ENCODE measurements around the gene CRIP1.
A peak's percentile ranks its signal among the peaks of the same experiment; 100 is the strongest.

CRIP1 gene

GRCh38 chr14:105531894-105532623, 45.4 kb downstream of the CRIP1 start:
- Histone ChIP-seq H2AK5ac (ENCODE audit: low read depth, low read length) (no peak overlapping the region), H4K91ac (ENCODE audit: low read depth, low read length, poor library complexity) (no peak overlapping the region), H3K4ac (ENCODE audit: low read length) (no peak overlapping the region), H3K79me1 (ENCODE audit: low read depth, low read length) (peaks cover 4% of the 10 kb centered on the region), H3K9ac (ENCODE audit: low read depth, low read length, poor library complexity) (peak overlapping the region; percentile 60), H3K18ac (ENCODE audit: low read length) (peak overlapping the region; percentile 7), H2BK120ac (ENCODE audit: low read depth, low read length) (no peak overlapping the region), H3K27me3 (ENCODE audit: control insufficient read depth in 3 of 3, insufficient read depth in 3 of 3, low read depth in 1 of 3, low read length in 3 of 3) (peaks cover 0 to 31% (median 11%) of the 10 kb centered on the region in 3 experiments), H3K36me3 (replicated peaks in 1 of 2; ENCODE audit: control insufficient read depth in 2 of 2, insufficient read depth in 2 of 2, low read length in 2 of 2) (no peaks in the 10 kb centered on the region), H2AFZ (ENCODE audit: low read length) (no peak overlapping the region), H3K4me1 (ENCODE audit: control insufficient read depth in 2 of 2, insufficient read depth in 1 of 2, low read depth in 1 of 2, low read length in 2 of 2) (peaks cover 0 to 5% of the 10 kb centered on the region in 2 donors), H2BK12ac (ENCODE audit: low read length) (no peak overlapping the region), H3K23ac (ENCODE audit: low read depth, low read length, poor library complexity) (no peak overlapping the region), H2BK5ac (ENCODE audit: low read length) (no peak overlapping the region), H3K27ac (replicated peaks; ENCODE audit: low read length) (no peak overlapping the region), H3K9me3 (replicated peaks in 1 of 2; ENCODE audit: control insufficient read depth in 2 of 2, insufficient read depth in 1 of 2, low read depth in 1 of 2, low read length in 2 of 2) (peaks cover 0 to 31% of the 10 kb centered on the region in 2 donors), H3K4me2 (ENCODE audit: insufficient read depth, low read length, poor library complexity, severe bottlenecking) (no peak overlapping the region), H4K8ac (ENCODE audit: low read depth, low read length) (no peak overlapping the region), H3K4me3 (ENCODE audit: low read length in 2 of 2) (peak overlapping the region in 1 of 2 donors; percentile 24), H2BK15ac (ENCODE audit: low read length) (no peak overlapping the region), H3K14ac (ENCODE audit: low read length) (no peak overlapping the region)
- DNase-seq (ENCODE audit: low spot score): no peak
- no CpG with 5 or more reads among the region's 19 CpGs for WGBS, 2 donors (ENCODE audit: extremely low coverage in 2 of 2, insufficient read length in 2 of 2, insufficient replicate concordance in 1 of 2)

- Histone ChIP-seq H2BK120ac (ENCODE audit: low read depth, low read length) (no peak overlapping the region), H3K4me3 (ENCODE audit: low read length in 2 of 2) (no peak overlapping the region), H3K9me3 (replicated peaks in 1 of 2; ENCODE audit: control insufficient read depth in 2 of 2, insufficient read depth in 1 of 2, low read depth in 1 of 2, low read length in 2 of 2) (peaks cover 0 to 37% of the 10 kb centered on the region in 2 donors), H3K18ac (ENCODE audit: low read length) (peak overlapping the region; percentile 7), H3K79me1 (ENCODE audit: low read depth, low read length) (peaks cover 4% of the 10 kb centered on the region), H3K9ac (ENCODE audit: low read depth, low read length, poor library complexity) (peak overlapping the region; percentile 44), H4K91ac (ENCODE audit: low read depth, low read length, poor library complexity) (no peak overlapping the region), H3K4ac (ENCODE audit: low read length) (no peak overlapping the region), H2BK12ac (ENCODE audit: low read length) (no peak overlapping the region), H3K4me2 (ENCODE audit: insufficient read depth, low read length, poor library complexity, severe bottlenecking) (no peak overlapping the region), H4K8ac (ENCODE audit: low read depth, low read length) (no peak overlapping the region), H3K36me3 (replicated peaks in 1 of 2; ENCODE audit: control insufficient read depth in 2 of 2, insufficient read depth in 2 of 2, low read length in 2 of 2) (no peaks in the 10 kb centered on the region), H3K23ac (ENCODE audit: low read depth, low read length, poor library complexity) (no peak overlapping the region), H3K14ac (ENCODE audit: low read length) (no peak overlapping the region), H2AK5ac (ENCODE audit: low read depth, low read length) (no peak overlapping the region), H2BK15ac (ENCODE audit: low read length) (no peak overlapping the region), H2BK5ac (ENCODE audit: low read length) (no peak overlapping the region), H3K4me1 (ENCODE audit: control insufficient read depth in 2 of 2, insufficient read depth in 1 of 2, low read depth in 1 of 2, low read length in 2 of 2) (peaks cover 0 to 1% of the 10 kb centered on the region in 2 donors), H2AFZ (ENCODE audit: low read length) (no peak overlapping the region), H3K27me3 (ENCODE audit: control insufficient read depth in 3 of 3, insufficient read depth in 3 of 3, low read depth in 1 of 3, low read length in 3 of 3) (peaks cover 0 to 36% (median 5%) of the 10 kb centered on the region in 3 experiments), H3K27ac (replicated peaks; ENCODE audit: low read length) (no peak overlapping the region)
- no CpG with 5 or more reads among the region's 10 CpGs for whole genome bisulfite sequencing, 2 donors (ENCODE audit: extremely low coverage in 2 of 2, insufficient read length in 2 of 2, insufficient replicate concordance in 1 of 2)
- no peak for DNase-seq (ENCODE audit: low spot score)
These were observed 46.1 kb downstream of the CRIP1 start for GRCh38 chr14:105532735-105533141.

- H3K4ac ChIP-seq (ENCODE audit: low read length): no peak overlapping the region
- no peak overlapping the region for H2AFZ ChIP-seq (ENCODE audit: low read length)
- DNase-seq (ENCODE audit: low spot score): no peak
- H3K36me3 ChIP-seq (replicated peaks in 1 of 2; ENCODE audit: control insufficient read depth in 2 of 2, insufficient read depth in 2 of 2, low read length in 2 of 2): no peaks in the 10 kb centered on the region
- no CpG with 5 or more reads among the region's 9 CpGs for WGBS, 2 donors (ENCODE audit: extremely low coverage in 2 of 2, insufficient read length in 2 of 2, insufficient replicate concordance in 1 of 2)
- H3K4me2 ChIP-seq (ENCODE audit: insufficient read depth, low read length, poor library complexity, severe bottlenecking): no peak overlapping the region
- no peak overlapping the region for H2BK12ac ChIP-seq (ENCODE audit: low read length)
- H3K4me3 ChIP-seq (ENCODE audit: low read length in 2 of 2): peak overlapping the region in 1 of 2 donors; percentile 43
- peaks cover 2% of the 10 kb centered on the region for H3K79me1 ChIP-seq (ENCODE audit: low read depth, low read length)
- H3K14ac ChIP-seq (ENCODE audit: low read length): peak overlapping the region; percentile 90
- H2BK120ac ChIP-seq (ENCODE audit: low read depth, low read length): no peak overlapping the region
- H3K23ac ChIP-seq (ENCODE audit: low read depth, low read length, poor library complexity): no peak overlapping the region
- peaks cover 0 to 36% (median 3%) of the 10 kb centered on the region in 3 experiments for H3K27me3 ChIP-seq (ENCODE audit: control insufficient read depth in 3 of 3, insufficient read depth in 3 of 3, low read depth in 1 of 3, low read length in 3 of 3)
- no peak overlapping the region for H4K8ac ChIP-seq (ENCODE audit: low read depth, low read length)
- no peak overlapping the region for H4K91ac ChIP-seq (ENCODE audit: low read depth, low read length, poor library complexity)
- H3K4me1 ChIP-seq (ENCODE audit: control insufficient read depth in 2 of 2, insufficient read depth in 1 of 2, low read depth in 1 of 2, low read length in 2 of 2): no peaks in the 10 kb centered on the region
- no peak overlapping the region for H2BK15ac ChIP-seq (ENCODE audit: low read length)
- H3K9me3 ChIP-seq (replicated peaks in 1 of 2; ENCODE audit: control insufficient read depth in 2 of 2, insufficient read depth in 1 of 2, low read depth in 1 of 2, low read length in 2 of 2): peaks cover 0 to 41% of the 10 kb centered on the region in 2 donors
- no peak overlapping the region for H2AK5ac ChIP-seq (ENCODE audit: low read depth, low read length)
- H3K27ac ChIP-seq (replicated peaks; ENCODE audit: low read length): no peak overlapping the region
- no peak overlapping the region for H3K9ac ChIP-seq (ENCODE audit: low read depth, low read length, poor library complexity)
- H3K18ac ChIP-seq (ENCODE audit: low read length): no peak overlapping the region
- H2BK5ac ChIP-seq (ENCODE audit: low read length): no peak overlapping the region
These were observed 46.7 kb downstream of the CRIP1 start for GRCh38 chr14:105533391-105533790.

DNA sequence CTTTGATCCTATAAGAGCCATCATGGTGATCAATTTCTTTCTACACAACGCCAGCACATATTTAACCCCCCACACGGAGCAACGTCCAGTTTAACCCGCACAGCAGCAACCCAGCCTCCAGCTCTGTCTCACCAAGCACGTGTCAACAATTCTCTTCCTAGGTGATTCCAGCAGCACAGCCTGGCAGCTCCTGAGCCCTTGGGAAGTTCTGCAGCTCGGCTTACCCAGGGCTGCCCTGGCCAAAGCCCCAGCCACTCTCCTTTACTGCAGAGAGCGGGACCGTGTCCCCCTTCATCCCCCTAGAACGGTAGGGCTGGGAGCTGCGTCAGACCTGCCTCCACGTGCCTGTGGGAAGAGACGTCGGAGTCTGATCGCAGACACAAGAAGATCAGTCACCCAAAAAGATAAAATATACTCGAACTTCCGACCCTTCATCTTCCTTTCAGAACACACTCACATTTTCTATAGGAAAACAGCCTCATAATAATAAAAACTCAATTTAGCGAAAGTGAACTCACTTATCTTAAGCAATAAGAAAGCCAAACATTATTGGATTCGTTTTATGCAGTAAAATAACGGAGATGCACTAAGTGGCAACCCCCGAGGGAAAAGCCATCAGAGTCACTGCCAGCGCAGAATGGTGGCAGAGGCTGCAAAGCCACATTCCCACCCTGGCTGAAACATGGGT, 47.3 kb downstream of the CRIP1 start:
- Histone ChIP-seq H3K4ac (ENCODE audit: low read length) (no peak overlapping the region), H3K27ac (replicated peaks; ENCODE audit: low read length) (no peak overlapping the region), H3K4me1 (ENCODE audit: control insufficient read depth in 2 of 2, insufficient read depth in 1 of 2, low read depth in 1 of 2, low read length in 2 of 2) (no peaks in the 10 kb centered on the region), H4K8ac (ENCODE audit: low read depth, low read length) (no peak overlapping the region), H2BK120ac (ENCODE audit: low read depth, low read length) (no peak overlapping the region), H3K18ac (ENCODE audit: low read length) (no peak overlapping the region), H3K9ac (ENCODE audit: low read depth, low read length, poor library complexity) (no peak overlapping the region), H4K91ac (ENCODE audit: low read depth, low read length, poor library complexity) (no peak overlapping the region), H3K36me3 (replicated peaks in 1 of 2; ENCODE audit: control insufficient read depth in 2 of 2, insufficient read depth in 2 of 2, low read length in 2 of 2) (no peaks in the 10 kb centered on the region), H3K14ac (ENCODE audit: low read length) (peak overlapping the region; percentile 90), H3K23ac (ENCODE audit: low read depth, low read length, poor library complexity) (no peak overlapping the region), H3K9me3 (replicated peaks in 1 of 2; ENCODE audit: control insufficient read depth in 2 of 2, insufficient read depth in 1 of 2, low read depth in 1 of 2, low read length in 2 of 2) (peaks cover 0 to 41% of the 10 kb centered on the region in 2 donors), H2BK15ac (ENCODE audit: low read length) (no peak overlapping the region), H3K27me3 (ENCODE audit: control insufficient read depth in 3 of 3, insufficient read depth in 3 of 3, low read depth in 1 of 3, low read length in 3 of 3) (peaks cover 0 to 40% (median under 1%) of the 10 kb centered on the region in 3 experiments), H3K4me2 (ENCODE audit: insufficient read depth, low read length, poor library complexity, severe bottlenecking) (no peak overlapping the region), H2BK5ac (ENCODE audit: low read length) (no peak overlapping the region), H3K79me1 (ENCODE audit: low read depth, low read length) (peaks cover 1% of the 10 kb centered on the region), H2AFZ (ENCODE audit: low read length) (no peak overlapping the region), H3K4me3 (ENCODE audit: low read length in 2 of 2) (peak overlapping the region in 1 of 2 donors; percentile 37), H2AK5ac (ENCODE audit: low read depth, low read length) (no peak overlapping the region), H2BK12ac (ENCODE audit: low read length) (no peak overlapping the region)
- DNase-seq (ENCODE audit: low spot score): no peak
- WGBS, 2 donors (ENCODE audit: extremely low coverage in 2 of 2, insufficient read length in 2 of 2, insufficient replicate concordance in 1 of 2): no CpG with 5 or more reads among the region's 21 CpGs

All from neuronal stem cell (in vitro differentiated cells).